AG09319 (cell line): ENCODE measurements around the gene ACTRT2.

Source experiments
- DNase-seq: peaks from one replicate; pipeline ENCODE4 v3.0.0-alpha.2; 2010; ENCODE audit warnings: low read depth; ENCODE audit errors: extremely low read depth
- CTCF ChIP-seq: IDR thresholded peaks from 2 replicates; pipeline ENCODE4 v1.5.1; 2011; ENCODE audit warnings: low read depth, mild to moderate bottlenecking, inconsistent platforms, low read length, moderate library complexity

ACTRT2 gene

GRCh38 chr1:2975466-2976179, 45.6 kb upstream of the ACTRT2 start:
- TF ChIP-seq CTCF: no peak
- no peak for DNase-seq

- no peak for DNase-seq
- no peak for TF ChIP-seq CTCF
Measured at GRCh38 chr1:2976180-2976562, 45.1 kb upstream of the ACTRT2 start.

- DNase-seq: no peak
- no peak for TF ChIP-seq CTCF
Measured at GRCh38 chr1:2977886-2978611, 43.2 kb upstream of the ACTRT2 start.

GRCh38 chr1:2978691-2979190, 42.5 kb upstream of the ACTRT2 start:
- no peak for DNase-seq
- TF ChIP-seq CTCF: no peak

- no peak for DNase-seq
- TF ChIP-seq CTCF: no peak
Measured at GRCh38 chr1:2979191-2980072, 41.8 kb upstream of the ACTRT2 start.

- no peak for TF ChIP-seq CTCF
- no peak for DNase-seq
Measured at GRCh38 chr1:2980073-2980791, 41.0 kb upstream of the ACTRT2 start.
